ENCODE data around the gene NBAS.

DNA sequence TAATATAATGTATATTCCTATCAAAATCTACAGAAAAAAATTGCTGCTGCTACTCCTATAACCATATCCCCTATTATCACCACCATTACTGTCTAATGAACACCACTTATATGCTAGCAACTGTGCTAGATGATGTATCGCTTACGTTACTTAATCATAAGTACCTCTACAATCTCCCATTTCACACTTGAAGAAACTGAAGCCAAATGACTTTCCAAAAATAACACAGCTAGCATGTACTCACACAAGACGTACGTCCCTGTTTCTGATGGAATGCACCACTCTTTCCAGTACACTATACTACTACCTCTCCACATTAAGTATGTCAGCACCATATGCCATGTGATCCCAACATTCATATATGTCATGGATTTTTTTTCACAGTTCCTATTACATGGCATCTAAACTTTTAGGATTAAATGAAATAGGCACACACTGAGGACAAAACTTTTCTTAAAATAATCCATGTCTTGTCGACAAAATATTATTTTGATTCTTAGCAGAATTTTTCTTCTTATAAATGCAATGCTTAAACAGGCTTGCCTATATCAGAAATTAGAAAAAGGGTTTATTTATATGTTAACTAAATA lies 112.8 kb downstream of the NBAS start:
- TF ChIP-seq, protein P1, sequence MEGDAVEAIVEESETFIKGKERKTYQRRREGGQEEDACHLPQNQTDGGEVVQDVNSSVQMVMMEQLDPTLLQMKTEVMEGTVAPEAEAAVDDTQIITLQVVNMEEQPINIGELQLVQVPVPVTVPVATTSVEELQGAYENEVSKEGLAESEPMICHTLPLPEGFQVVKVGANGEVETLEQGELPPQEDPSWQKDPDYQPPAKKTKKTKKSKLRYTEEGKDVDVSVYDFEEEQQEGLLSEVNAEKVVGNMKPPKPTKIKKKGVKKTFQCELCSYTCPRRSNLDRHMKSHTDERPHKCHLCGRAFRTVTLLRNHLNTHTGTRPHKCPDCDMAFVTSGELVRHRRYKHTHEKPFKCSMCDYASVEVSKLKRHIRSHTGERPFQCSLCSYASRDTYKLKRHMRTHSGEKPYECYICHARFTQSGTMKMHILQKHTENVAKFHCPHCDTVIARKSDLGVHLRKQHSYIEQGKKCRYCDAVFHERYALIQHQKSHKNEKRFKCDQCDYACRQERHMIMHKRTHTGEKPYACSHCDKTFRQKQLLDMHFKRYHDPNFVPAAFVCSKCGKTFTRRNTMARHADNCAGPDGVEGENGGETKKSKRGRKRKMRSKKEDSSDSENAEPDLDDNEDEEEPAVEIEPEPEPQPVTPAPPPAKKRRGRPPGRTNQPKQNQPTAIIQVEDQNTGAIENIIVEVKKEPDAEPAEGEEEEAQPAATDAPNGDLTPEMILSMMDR (IDR thresholded peaks at IDR 0.05), result no peak
- TF ChIP-seq POLR2AphosphoS5 (IDR thresholded peaks at IDR 0.05; ENCODE audit: low read depth, low read length) (no peak), TCF7L2 (IDR thresholded peaks at IDR 0.05; ENCODE audit: low read depth, low read length) (no peak), SIN3A (IDR thresholded peaks at IDR 0.05; ENCODE audit: borderline replicate concordance, insufficient read depth, low read depth, low read length) (no peak)

All from Panc1 (cell line).